Mononuclear cell (primary cell): ENCODE data around the gene TMEM42. TPM values are rescaled to one million over a fixed set of nuclear protein-coding genes. Genes with fewer than 3 reads are reported as not detected.

Source experiments
- H3K27me3 ChIP-seq: 2 replicates; pipeline ENCODE4 v1.6.0; 2011; ENCODE audit warnings: low read length, control low read depth; ENCODE audit not compliant: insufficient read depth
- H3K4me1 ChIP-seq: 2 replicates; pipeline ENCODE4 v1.5.1; 2011; ENCODE audit warnings: mild to moderate bottlenecking, low read length, control low read depth; ENCODE audit not compliant: insufficient read depth
- H3K4me3 ChIP-seq: 2 replicates; pipeline ENCODE4 v1.5.1; 2011; ENCODE audit warnings: mild to moderate bottlenecking, low read length, moderate library complexity
- H3K9me3 ChIP-seq: 2 replicates; pipeline ENCODE4 v1.5.1; 2011; ENCODE audit warnings: low read depth, mild to moderate bottlenecking, control low read depth, low read length
- total RNA-seq: library from RNA; depleted of rRNA; stranded (reverse); fragments of >200 nt; gene quantifications from one replicate; pipeline ENCODE4 v1.2.3, GENCODE V29; 2012

Gene TMEM42
- total RNA-seq, 1 donor = 3.7 TPM

DNA sequence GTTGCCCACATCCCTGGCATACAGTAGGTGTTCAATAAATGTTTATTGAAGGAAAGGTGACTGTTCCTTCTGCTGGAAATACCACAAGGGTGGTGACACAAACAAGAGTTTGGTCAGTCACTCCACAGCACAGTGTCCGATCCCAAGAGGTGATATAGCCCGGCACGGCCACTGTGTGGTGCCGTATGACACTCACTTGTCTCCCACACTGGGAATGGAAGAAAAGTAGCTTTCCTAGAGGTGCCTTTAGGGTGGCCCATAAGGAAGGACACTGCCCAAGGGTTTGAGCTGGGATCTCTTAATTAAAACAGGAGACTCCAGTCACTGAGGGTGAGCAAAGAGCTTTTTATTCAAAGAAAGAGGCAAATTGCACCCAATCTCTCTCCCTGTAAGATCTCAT lies 53.2 kb downstream of the TMEM42 start:
- Histone ChIP-seq H3K4me1 (no peaks in the 10 kb centered on the region), H3K9me3 (no peaks in the 10 kb centered on the region), H3K27me3 (no peaks in the 10 kb centered on the region), H3K4me3 (no peak overlapping the region)

Other genes starting within 250 kb of the TMEM42 start
- 3.4 TPM for gene ZNF197, start 236.9 kb upstream of the TMEM42 start, total RNA-seq
- gene ZNF35, start 213.2 kb upstream of the TMEM42 start, total RNA-seq = 6.4 TPM
- 1.6 TPM for gene ZNF502, start 149.3 kb upstream of the TMEM42 start, total RNA-seq
- gene ZNF501, start 132.3 kb upstream of the TMEM42 start, total RNA-seq = 0.21 TPM
- gene KIAA1143, start 100.3 kb upstream of the TMEM42 start, total RNA-seq = 17.0 TPM
- 1.5 TPM for gene KIF15, start 100.1 kb upstream of the TMEM42 start, total RNA-seq
- gene TGM4, start 12.7 kb downstream of the TMEM42 start, total RNA-seq = not detected
- gene ZDHHC3, start 114.3 kb downstream of the TMEM42 start, total RNA-seq = 55.9 TPM
- 19.7 TPM for gene EXOSC7, start 114.3 kb downstream of the TMEM42 start, total RNA-seq
- 0.21 TPM for gene CLEC3B, start 164.4 kb downstream of the TMEM42 start, total RNA-seq